ENCODE results near the gene PSMB11.

DNA sequence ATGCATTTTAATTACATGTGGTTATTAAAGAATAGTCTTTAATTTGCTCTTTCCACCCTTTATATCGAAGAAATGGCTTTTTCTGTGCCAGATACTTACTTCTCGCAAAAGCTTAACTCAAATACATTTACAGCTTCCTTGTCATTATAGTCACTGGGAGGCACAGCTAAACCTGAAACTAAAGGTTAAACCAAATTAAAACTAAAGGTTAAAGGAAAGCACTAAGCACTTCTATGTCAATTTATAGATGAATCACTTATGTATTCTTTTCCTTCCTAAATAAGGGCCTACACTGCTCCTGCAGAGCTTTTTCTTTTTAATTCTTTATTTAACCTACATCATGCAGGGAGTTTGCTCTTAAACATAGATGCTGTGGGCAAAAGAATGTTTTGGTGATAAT is 41.2 kb upstream of the PSMB11 start:
- TF ChIP-seq, protein P1, sequence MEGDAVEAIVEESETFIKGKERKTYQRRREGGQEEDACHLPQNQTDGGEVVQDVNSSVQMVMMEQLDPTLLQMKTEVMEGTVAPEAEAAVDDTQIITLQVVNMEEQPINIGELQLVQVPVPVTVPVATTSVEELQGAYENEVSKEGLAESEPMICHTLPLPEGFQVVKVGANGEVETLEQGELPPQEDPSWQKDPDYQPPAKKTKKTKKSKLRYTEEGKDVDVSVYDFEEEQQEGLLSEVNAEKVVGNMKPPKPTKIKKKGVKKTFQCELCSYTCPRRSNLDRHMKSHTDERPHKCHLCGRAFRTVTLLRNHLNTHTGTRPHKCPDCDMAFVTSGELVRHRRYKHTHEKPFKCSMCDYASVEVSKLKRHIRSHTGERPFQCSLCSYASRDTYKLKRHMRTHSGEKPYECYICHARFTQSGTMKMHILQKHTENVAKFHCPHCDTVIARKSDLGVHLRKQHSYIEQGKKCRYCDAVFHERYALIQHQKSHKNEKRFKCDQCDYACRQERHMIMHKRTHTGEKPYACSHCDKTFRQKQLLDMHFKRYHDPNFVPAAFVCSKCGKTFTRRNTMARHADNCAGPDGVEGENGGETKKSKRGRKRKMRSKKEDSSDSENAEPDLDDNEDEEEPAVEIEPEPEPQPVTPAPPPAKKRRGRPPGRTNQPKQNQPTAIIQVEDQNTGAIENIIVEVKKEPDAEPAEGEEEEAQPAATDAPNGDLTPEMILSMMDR (IDR thresholded peaks at IDR 0.05; ENCODE audit: extremely low read depth in 1 of 2, insufficient read depth in 1 of 2, low read depth in 1 of 2, low read length in 2 of 2): no peak
- TF ChIP-seq JUN (IDR thresholded peaks at IDR 0.05; ENCODE audit: borderline replicate concordance, insufficient read depth, insufficient read length, low read depth): no peak
- no peak for TF ChIP-seq FOS (IDR thresholded peaks at IDR 0.05; ENCODE audit: borderline replicate concordance, insufficient read depth, low read length)
- TF ChIP-seq POLR2A (IDR thresholded peaks at IDR 0.05; ENCODE audit: low read depth, low read length): no peak
- no peak for TF ChIP-seq POLR2AphosphoS5 (IDR thresholded peaks at IDR 0.05; ENCODE audit: insufficient read depth, low read depth, low read length)
- no peak for TF ChIP-seq EZH2 (IDR thresholded peaks at IDR 0.05; ENCODE audit: borderline replicate concordance, low read depth, low read length, severe bottlenecking)
- TF ChIP-seq MAX (IDR thresholded peaks at IDR 0.05; ENCODE audit: insufficient read depth, insufficient read length): no peak
- TF ChIP-seq GATA2 (IDR thresholded peaks at IDR 0.05; ENCODE audit: insufficient read depth, insufficient read length, low read depth, low read length): no peak
